HEK293 (cell line): ENCODE measurements around the gene LDLR.

Experiments used
- CTCF ChIA-PET: fragments of 350-600 bp; formaldehyde crosslinking; extraction: SDS; loops from one replicate; lab custom pipeline; 2021; ENCODE audit warnings: antibody characterized with exemption; lab: Yijun Ruan, JAX
- POLR2A ChIA-PET: fragments of 300-600 bp; formaldehyde crosslinking; extraction: SDS; loops from one replicate; lab custom pipeline; 2020; ENCODE audit warnings: antibody characterized with exemption, inconsistent platforms; lab: Yijun Ruan, JAX
- H3K27ac ChIP-seq: fragments of 200-500 bp; sonication (Bioruptor generic); 2 replicates; pipeline ENCODE4 v1.5.1; 2014; ENCODE audit warnings: low read depth, low read length, control low read depth, inconsistent platforms; ENCODE audit errors: extremely low read depth
- H3K36me3 ChIP-seq, 2 experiments: fragments of 200-500 bp in 1 of 2; sonication (Bioruptor generic) in 1 of 2; 1 replicate in 1 of 2; 2 replicates in 1 of 2; pipeline ENCODE4 v1.5.1; 2014 to 2017; ENCODE audit warnings: inconsistent platforms in 2 of 2, low read length in 2 of 2; ENCODE audit not compliant: control insufficient read depth in 2 of 2, insufficient read depth in 1 of 2
- H3K4me1 ChIP-seq: fragments of 200-500 bp; sonication (Bioruptor generic); 2 replicates; pipeline ENCODE4 v1.5.1; 2014; ENCODE audit warnings: mild to moderate bottlenecking, low read length, inconsistent platforms; ENCODE audit not compliant: control insufficient read depth, insufficient read depth
- H3K4me3 ChIP-seq: 2 replicates; pipeline ENCODE4 v1.5.1; 2011; ENCODE audit warnings: low read depth, mild to moderate bottlenecking, control low read depth, low read length, moderate library complexity
- H3K9me3 ChIP-seq: fragments of 200-500 bp; sonication (Bioruptor generic); 2 replicates; pipeline ENCODE4 v1.5.1; 2014; ENCODE audit warnings: low read depth, low read length, inconsistent platforms; ENCODE audit not compliant: control insufficient read depth, insufficient read depth
- ELK4 ChIP-seq: IDR thresholded peaks from 2 replicates; pipeline ENCODE4 v1.6.1; 2011; ENCODE audit warnings: mild to moderate bottlenecking, low read depth, low read length, borderline replicate concordance
- GLIS2 ChIP-seq: fragments of 450-650 bp; formaldehyde crosslinking; IDR thresholded peaks from 2 replicates; pipeline ENCODE4 v1.5.1; 2016; ENCODE audit warnings: missing biosample characterization, missing genetic modification characterization
- IKZF3 ChIP-seq: fragments of 450-650 bp; IDR thresholded peaks from 2 replicates; pipeline ENCODE4 v1.5.0; 2018; ENCODE audit warnings: missing biosample characterization, mild to moderate bottlenecking, missing genetic modification characterization, moderate library complexity
- KLF10 ChIP-seq: fragments of 450-650 bp; IDR thresholded peaks from 2 replicates; pipeline ENCODE4 v1.5.1; 2018; ENCODE audit warnings: missing biosample characterization, mild to moderate bottlenecking, missing genetic modification characterization
- KLF16 ChIP-seq: fragments of 450-650 bp; formaldehyde crosslinking; IDR thresholded peaks from 2 replicates; pipeline ENCODE4 v1.5.1; 2017; ENCODE audit warnings: missing biosample characterization, missing genetic modification characterization
- KLF17 ChIP-seq: fragments of 450-650 bp; formaldehyde crosslinking; IDR thresholded peaks from 2 replicates; pipeline ENCODE4 v1.5.1; 2016; ENCODE audit warnings: missing biosample characterization, missing genetic modification characterization
- KLF8 ChIP-seq: fragments of 450-650 bp; formaldehyde crosslinking; IDR thresholded peaks from 2 replicates; pipeline ENCODE4 v1.5.1; 2016; ENCODE audit warnings: missing biosample characterization, missing genetic modification characterization
- KLF9 ChIP-seq: fragments of 450-650 bp; formaldehyde crosslinking; IDR thresholded peaks from 2 replicates; pipeline ENCODE4 v1.5.1; 2016; ENCODE audit warnings: missing biosample characterization, missing genetic modification characterization, low read depth
- MZF1 ChIP-seq: fragments of 450-650 bp; formaldehyde crosslinking; IDR thresholded peaks from 2 replicates; pipeline ENCODE4 v1.5.1; 2017; ENCODE audit warnings: missing biosample characterization, missing genetic modification characterization, borderline replicate concordance
- OSR2 ChIP-seq: fragments of 450-650 bp; formaldehyde crosslinking; IDR thresholded peaks from 2 replicates; pipeline ENCODE4 v1.5.1; 2016; ENCODE audit warnings: missing biosample characterization, missing genetic modification characterization
- SP2 ChIP-seq: fragments of 450-650 bp; formaldehyde crosslinking; IDR thresholded peaks from 2 replicates; pipeline ENCODE4 v1.5.1; 2016; ENCODE audit warnings: missing biosample characterization, missing genetic modification characterization
- SP3 ChIP-seq: fragments of 450-650 bp; formaldehyde crosslinking; IDR thresholded peaks from 2 replicates; pipeline ENCODE4 v1.5.1; 2016; ENCODE audit warnings: missing biosample characterization, missing genetic modification characterization
- TSHZ1 ChIP-seq: fragments of 450-650 bp; formaldehyde crosslinking; IDR thresholded peaks from 2 replicates; pipeline ENCODE4 v1.5.1; 2016; ENCODE audit warnings: missing biosample characterization, missing genetic modification characterization, borderline replicate concordance
- WT1 ChIP-seq: fragments of 450-650 bp; formaldehyde crosslinking; IDR thresholded peaks from 2 replicates; pipeline ENCODE4 v1.5.1; 2016; ENCODE audit warnings: missing biosample characterization, missing genetic modification characterization
- ZBTB17 ChIP-seq: fragments of 450-650 bp; formaldehyde crosslinking; IDR thresholded peaks from 2 replicates; pipeline ENCODE4 v1.5.1; 2016; ENCODE audit warnings: missing biosample characterization, missing genetic modification characterization
- ZEB2 ChIP-seq: fragments of 450-650 bp; formaldehyde crosslinking; IDR thresholded peaks from 2 replicates; pipeline ENCODE4 v1.5.1; 2016; ENCODE audit warnings: missing biosample characterization, missing genetic modification characterization
- ZFP69B ChIP-seq: fragments of 450-650 bp; formaldehyde crosslinking; IDR thresholded peaks from 2 replicates; pipeline ENCODE4 v1.5.1; 2016; ENCODE audit warnings: missing biosample characterization, missing genetic modification characterization
- ZIC2 ChIP-seq: fragments of 450-650 bp; formaldehyde crosslinking; IDR thresholded peaks from 2 replicates; pipeline ENCODE4 v1.5.1; 2016; ENCODE audit warnings: missing biosample characterization, missing genetic modification characterization
- ZNF202 ChIP-seq: fragments of 450-650 bp; formaldehyde crosslinking; IDR thresholded peaks from 2 replicates; pipeline ENCODE4 v1.5.1; 2016; ENCODE audit warnings: missing biosample characterization, missing genetic modification characterization, borderline replicate concordance
- ZNF335 ChIP-seq: fragments of 450-650 bp; formaldehyde crosslinking; conservative IDR thresholded peaks from 2 replicates; pipeline ENCODE4 v1.5.1; 2016; ENCODE audit warnings: missing biosample characterization, missing genetic modification characterization
- ZNF341 ChIP-seq: fragments of 450-650 bp; formaldehyde crosslinking; IDR thresholded peaks from 2 replicates; pipeline ENCODE4; 2016; ENCODE audit warnings: low read depth, missing biosample characterization, missing genetic modification characterization
- ZNF501 ChIP-seq: fragments of 450-650 bp; formaldehyde crosslinking; IDR thresholded peaks from 2 replicates; pipeline ENCODE4 v1.5.1; 2016; ENCODE audit warnings: missing biosample characterization, missing genetic modification characterization
- ZNF600 ChIP-seq: fragments of 450-650 bp; formaldehyde crosslinking; IDR thresholded peaks from 2 replicates; pipeline ENCODE4 v1.5.1; 2016; ENCODE audit warnings: missing biosample characterization, missing genetic modification characterization
- ZNF76 ChIP-seq: fragments of 450-650 bp; formaldehyde crosslinking; IDR thresholded peaks from 2 replicates; pipeline ENCODE4; 2016; ENCODE audit warnings: low read depth, missing biosample characterization, missing genetic modification characterization, borderline replicate concordance
- TF ChIP-seq, protein P1 (sequence below): fragments of 450-650 bp; formaldehyde crosslinking; IDR thresholded peaks from 2 replicates; pipeline ENCODE4 v1.5.1; 2017; ENCODE audit warnings: missing biosample characterization, missing genetic modification characterization
- TF ChIP-seq, protein P2 (sequence below): fragments of 450-650 bp; formaldehyde crosslinking; IDR thresholded peaks from 2 replicates; pipeline ENCODE4 v1.5.1; 2017; ENCODE audit warnings: missing biosample characterization, missing genetic modification characterization
- TF ChIP-seq, protein P3 (sequence below): sonication (generic); formaldehyde crosslinking; IDR thresholded peaks from 2 replicates; pipeline ENCODE4 v1.8.1; 2022; ENCODE audit warnings: mild to moderate bottlenecking, moderate library complexity, missing genetic modification reagents

LDLR gene

GRCh38 chr19:11142528-11143171 is 53.4 kb downstream of the LDLR start:
- POLR2A ChIA-PET = interaction anchor here (0.6 to 4.0 kb wide), 7 partner anchors 11 to 416 kb away, joined by 3 to 37 read pairs (median 6); partner anchors contain the start of genes KANK2 and SPC24
- peak overlapping the region; percentile 42 for H3K27ac ChIP-seq
- CTCF ChIA-PET = interaction anchor here (0.5 to 1.2 kb wide), 2 partner anchors 61 to 117 kb away, joined by 3 to 6 read pairs; no protein-coding TSS in a partner anchor
- TF ChIP-seq, protein P1, sequence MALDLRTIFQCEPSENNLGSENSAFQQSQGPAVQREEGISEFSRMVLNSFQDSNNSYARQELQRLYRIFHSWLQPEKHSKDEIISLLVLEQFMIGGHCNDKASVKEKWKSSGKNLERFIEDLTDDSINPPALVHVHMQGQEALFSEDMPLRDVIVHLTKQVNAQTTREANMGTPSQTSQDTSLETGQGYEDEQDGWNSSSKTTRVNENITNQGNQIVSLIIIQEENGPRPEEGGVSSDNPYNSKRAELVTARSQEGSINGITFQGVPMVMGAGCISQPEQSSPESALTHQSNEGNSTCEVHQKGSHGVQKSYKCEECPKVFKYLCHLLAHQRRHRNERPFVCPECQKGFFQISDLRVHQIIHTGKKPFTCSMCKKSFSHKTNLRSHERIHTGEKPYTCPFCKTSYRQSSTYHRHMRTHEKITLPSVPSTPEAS (tag by site-specific recombination) = no peak
- TF ChIP-seq KLF16 (tag by site-specific recombination) (0 out of 2 replicates have a peak, but pooled peaks have one; percentile 51), KLF9 (tag by site-specific recombination) (peak; percentile 63; the same call in 1 of the 2 replicates), ZEB2 (peak; percentile 41; the same call in 1 of the 2 replicates), ZNF76 (tag by site-specific recombination) (peak; percentile 21; the same call in 1 of the 2 replicates), SP3 (peak; percentile 40), ZNF501 (tag by site-specific recombination) (no peak; the same call in 1 of the 2 replicates), ZIC2 (tag by site-specific recombination) (peak; percentile 92), ELK4 (no peak), ZBTB17 (tag by site-specific recombination) (no peak), MZF1 (tag by site-specific recombination) (no peak), ZNF335 (tag by site-specific recombination) (peak; percentile 91), OSR2 (0 out of 2 replicates have a peak, but pooled peaks have one; percentile 3), KLF8 (tag by site-specific recombination) (peak; percentile 20; the same call in 1 of the 2 replicates), SP2 (tag by site-specific recombination) (peak; percentile 53), GLIS2 (tag by site-specific recombination) (peak; percentile 96), ZNF341 (0 out of 2 replicates have a peak, but pooled peaks have one; percentile 9), KLF10 (tag by site-specific recombination) (peak; percentile 70), ZNF600 (tag by site-specific recombination) (no peak), ZFP69B (tag by site-specific recombination) (peak; percentile 95), ZNF202 (tag by site-specific recombination) (no peak), TSHZ1 (tag by site-specific recombination) (no peak), WT1 (tag by site-specific recombination) (peak; percentile 71), IKZF3 (tag by site-specific recombination) (no peak), KLF17 (tag by site-specific recombination) (peak; percentile 59)
- TF ChIP-seq, protein P2, sequence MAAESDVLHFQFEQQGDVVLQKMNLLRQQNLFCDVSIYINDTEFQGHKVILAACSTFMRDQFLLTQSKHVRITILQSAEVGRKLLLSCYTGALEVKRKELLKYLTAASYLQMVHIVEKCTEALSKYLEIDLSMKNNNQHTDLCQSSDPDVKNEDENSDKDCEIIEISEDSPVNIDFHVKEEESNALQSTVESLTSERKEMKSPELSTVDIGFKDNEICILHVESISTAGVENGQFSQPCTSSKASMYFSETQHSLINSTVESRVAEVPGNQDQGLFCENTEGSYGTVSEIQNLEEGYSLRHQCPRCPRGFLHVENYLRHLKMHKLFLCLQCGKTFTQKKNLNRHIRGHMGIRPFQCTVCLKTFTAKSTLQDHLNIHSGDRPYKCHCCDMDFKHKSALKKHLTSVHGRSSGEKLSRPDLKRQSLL (tag by site-specific recombination) = peak; percentile 82
- TF ChIP-seq, protein P3, sequence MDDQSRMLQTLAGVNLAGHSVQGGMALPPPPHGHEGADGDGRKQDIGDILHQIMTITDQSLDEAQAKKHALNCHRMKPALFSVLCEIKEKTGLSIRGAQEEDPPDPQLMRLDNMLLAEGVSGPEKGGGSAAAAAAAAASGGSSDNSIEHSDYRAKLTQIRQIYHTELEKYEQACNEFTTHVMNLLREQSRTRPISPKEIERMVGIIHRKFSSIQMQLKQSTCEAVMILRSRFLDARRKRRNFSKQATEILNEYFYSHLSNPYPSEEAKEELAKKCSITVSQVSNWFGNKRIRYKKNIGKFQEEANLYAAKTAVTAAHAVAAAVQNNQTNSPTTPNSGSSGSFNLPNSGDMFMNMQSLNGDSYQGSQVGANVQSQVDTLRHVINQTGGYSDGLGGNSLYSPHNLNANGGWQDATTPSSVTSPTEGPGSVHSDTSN = no peak

More at GRCh38 chr19:11142528-11143171, 53.4 kb downstream of the LDLR start:
- Histone ChIP-seq H3K4me3 (peak overlapping the region; percentile 28), H3K36me3 (peaks cover 11 to 26% of the 10 kb centered on the region in 2 experiments; a peak in 2 of 3 replicates), H3K4me1 (peaks cover 26% of the 10 kb centered on the region), H3K9me3 (no peaks in the 10 kb centered on the region)
